ENCODE measurements around the gene RAB3A. TPM values are rescaled to one million over a fixed set of nuclear protein-coding genes. Genes with fewer than 3 reads are reported as not detected.
"Not testable (repeated sequence)": the region's sequence is repeated elsewhere in the genome, so short reads cannot be mapped to it uniquely, and the experiment has no call there.

RAB3A gene
- polyA plus RNA-seq, 3 donors, result 3.4 to 5.1 (median 3.9) TPM

DNA sequence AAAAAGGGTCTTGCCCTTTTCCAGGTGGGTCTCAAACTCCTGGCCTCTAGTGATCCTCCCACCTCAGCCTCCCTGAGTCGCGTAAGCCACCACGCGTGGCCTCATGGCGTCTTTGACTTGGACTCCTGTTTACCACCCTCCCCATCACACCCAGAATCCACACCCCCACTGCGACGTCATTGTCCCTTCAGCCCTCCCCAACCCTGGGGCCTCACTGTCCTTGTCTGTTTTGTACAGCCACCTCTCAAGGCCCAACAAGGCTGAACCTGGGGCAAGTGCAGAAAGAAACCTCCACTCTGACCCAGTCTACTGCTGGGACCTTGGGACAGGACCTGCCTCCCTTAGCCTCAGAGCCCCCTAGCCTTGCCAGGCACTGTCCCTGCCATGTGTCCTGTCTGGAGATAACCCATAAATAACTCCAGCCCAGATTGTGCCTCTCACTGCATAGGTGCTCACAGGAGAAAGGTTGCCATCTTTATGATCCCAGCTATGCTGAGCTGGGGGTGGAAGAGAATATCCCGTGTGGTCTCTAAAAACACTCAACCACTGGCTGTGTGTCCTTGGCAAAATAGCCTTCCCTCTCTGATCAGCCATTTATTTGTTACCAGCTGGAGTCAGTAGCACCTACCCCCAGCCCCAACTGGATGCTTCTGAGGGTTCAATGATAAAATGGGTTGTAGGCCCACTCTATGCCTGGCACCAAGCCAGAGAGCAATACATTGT lies 32.1 kb downstream of the RAB3A start:
- DNase-seq (ENCODE audit: low read depth in 3 of 3, low spot score in 2 of 3), result no peak

DNA sequence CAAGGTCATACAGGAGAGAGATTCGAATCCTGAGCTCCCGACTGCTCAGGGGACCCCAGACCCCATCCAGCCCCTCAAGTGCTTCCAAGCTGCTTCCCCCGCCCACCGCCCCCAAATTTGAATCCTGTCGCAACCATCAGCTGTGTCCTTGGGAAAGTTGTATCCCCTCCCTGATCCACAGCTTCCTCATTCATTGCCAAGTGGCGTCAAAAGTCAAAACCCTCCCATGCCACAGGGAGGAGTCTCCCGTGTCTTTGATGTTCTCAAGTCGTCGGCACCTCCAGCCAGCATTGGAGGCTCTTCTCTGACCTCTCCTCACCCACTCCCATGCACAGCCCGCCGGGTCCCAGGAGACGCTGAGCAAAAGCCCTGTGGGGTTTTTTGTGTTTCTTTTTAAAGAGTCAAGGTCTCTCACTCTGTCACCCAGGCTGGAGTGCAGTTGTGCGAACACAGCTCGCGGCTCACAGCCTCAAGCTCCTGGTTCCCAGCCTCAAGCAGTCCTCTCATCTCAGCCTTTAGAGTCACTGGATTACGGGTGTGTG lies 33.1 kb downstream of the RAB3A start:
- no peak for DNase-seq (ENCODE audit: low read depth in 3 of 3, low spot score in 2 of 3)

DNA sequence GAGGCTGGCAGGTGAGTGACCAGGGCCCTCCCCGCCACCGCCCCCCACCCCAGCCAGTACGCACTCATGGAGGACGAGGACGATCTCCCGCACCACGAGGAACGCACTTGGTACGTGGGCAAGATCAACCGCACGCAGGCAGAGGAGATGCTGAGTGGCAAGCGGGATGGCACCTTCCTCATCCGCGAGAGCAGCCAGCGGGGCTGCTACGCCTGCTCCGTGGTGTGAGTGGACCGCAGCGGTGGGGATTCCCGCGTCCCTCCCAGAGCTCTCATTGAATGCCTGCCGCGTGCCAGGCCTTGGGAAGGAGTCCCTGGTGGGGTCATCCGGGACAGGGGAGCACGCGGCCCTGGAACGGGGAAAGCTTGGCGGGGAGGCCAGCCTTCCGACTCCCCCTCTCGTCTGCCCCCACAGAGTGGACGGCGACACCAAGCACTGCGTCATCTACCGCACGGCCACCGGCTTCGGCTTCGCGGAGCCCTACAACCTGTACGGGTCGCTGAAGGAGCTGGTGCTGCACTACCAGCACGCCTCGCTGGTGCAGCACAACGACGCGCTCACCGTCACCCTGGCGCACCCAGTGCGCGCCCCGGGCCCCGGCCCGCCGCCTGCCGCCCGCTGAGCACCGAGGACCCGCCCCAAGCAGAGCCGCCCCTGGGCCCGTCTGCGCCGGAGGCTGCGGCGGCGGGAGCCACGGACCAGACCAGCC lies 35.0 kb downstream of the RAB3A start:
- no peak for DNase-seq (ENCODE audit: low read depth in 3 of 3, low spot score in 2 of 3)

DNA sequence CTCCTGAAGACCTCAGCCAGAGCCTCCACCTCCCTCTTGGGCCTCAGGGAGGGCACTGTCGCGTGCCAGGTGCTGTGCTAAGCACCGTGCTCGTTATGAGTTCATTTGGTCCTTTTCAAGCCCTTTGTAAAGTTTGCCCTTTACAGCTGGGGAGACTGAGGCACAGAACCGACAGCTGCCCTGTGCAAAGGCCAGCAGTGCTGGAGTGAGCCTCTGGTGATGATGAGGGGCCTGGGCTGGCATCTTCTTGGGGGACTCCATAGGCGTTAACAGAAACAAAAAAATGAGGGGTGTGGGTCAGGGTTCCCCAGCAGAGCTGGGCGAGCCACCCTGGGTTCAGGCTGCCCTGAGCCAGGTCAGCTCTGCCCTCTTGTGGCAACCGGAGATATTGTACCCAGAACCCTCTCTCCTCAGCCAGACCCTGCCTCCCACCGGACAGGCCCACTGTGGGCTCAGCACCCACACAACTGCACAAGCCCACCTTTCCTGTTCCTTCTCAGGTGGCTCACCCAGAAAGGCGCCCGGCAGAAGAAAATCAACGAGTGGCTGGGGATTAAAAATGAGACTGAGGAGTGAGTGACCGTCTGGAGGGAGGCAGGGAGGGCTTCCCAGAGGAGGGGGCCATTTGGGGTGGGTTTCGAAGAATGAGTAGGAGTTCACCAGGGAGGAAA lies 35.7 kb downstream of the RAB3A start:
- no peak for DNase-seq (ENCODE audit: low read depth in 3 of 3, low spot score in 2 of 3)

DNA sequence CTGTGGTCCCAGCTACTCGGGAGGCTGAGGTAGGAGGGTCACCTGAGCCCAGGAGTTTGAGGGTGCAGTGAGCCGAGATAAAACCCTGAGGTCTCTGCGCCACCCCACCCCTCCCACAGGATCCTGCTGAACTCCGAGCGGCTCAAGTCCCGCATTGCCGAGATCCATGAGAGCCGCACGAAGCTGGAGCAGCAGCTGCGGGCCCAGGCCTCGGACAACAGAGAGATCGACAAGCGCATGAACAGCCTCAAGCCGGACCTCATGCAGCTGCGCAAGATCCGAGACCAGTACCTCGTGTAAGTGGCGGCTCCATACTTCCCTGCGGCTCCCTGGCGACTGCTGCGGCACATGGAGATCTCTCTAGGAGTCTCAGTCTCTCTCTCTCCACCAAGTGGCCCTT lies 36.8 kb downstream of the RAB3A start:
- DNase-seq (ENCODE audit: low read depth in 3 of 3, low spot score in 2 of 3), result no peak

DNA sequence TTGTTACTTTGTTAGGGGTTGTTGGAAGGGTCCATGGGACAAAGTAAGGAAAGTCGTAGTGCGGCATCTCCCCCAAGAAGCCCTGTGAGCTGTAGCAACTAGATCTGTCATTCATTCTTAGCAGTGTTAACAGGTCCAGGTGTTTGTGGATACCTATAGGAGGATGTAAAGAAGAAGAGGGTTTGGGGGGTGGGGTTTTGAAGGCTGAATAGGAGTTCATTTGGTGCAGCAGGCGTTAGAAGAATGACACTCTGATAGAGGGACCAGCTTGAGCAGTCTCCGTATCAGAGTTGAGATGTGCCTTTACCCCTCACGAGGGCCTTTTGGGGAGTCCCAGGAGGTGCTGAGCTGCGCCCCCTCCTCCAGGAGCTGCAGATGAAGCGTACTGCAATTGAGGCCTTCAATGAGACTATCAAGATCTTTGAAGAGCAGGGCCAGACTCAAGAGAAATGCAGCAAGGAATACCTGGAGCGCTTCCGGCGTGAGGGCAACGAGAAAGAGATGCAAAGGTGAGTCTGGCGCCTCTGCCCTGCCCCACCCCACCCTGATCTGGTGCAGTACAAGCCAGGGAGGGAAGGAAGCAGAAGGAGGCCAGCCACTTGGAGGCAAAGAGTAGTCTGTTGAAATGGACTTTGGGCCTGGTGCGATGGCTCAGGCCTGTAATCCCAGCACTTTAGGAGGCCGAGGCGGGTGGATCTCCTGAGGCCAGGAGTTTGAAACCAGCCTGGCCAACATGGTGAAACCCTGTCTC lies 37.9 kb downstream of the RAB3A start:
- no peak for DNase-seq (ENCODE audit: low read depth in 3 of 3, low spot score in 2 of 3)

DNA sequence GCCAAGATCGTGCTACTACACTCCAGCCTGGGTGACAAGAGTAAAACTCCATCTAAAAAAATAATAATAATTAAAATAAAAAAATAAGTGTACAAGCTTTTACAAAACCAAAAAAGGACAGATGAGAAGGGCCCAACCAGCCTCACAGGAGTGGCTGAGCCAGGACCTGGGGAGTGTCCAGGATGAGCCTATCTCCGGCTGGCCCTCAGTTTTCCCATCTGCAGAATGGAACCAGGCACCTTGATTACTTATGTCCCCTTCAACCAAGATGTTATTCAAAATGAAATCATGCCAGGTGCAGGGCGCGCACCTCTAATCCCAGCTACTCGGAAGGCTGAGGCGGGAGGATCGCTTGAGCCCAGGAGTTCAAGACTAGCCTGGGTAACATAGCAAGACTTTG lies 39.8 kb downstream of the RAB3A start:
- no peak for DNase-seq (ENCODE audit: low read depth in 3 of 3, low spot score in 2 of 3)

DNA sequence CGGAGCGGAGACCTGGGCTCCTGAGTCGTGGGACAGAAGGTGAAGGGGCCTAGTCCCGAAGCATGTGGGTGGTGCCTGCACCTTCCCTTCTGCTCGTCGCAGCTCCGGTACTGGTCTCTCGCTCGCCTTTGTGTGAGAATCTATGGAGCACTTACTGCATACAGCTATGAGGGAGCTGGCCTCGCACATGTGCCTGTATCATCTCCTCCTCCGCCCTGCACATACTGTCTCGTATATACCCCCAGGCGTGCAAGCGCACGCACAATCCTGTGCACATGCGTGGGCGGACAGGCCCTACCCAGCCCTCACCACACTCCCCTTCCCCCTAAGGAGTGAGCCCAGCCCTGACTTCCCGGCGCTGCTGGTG lies 42.2 kb downstream of the RAB3A start:
- DNase-seq (ENCODE audit: low read depth in 3 of 3, low spot score in 2 of 3), result no peak

DNA sequence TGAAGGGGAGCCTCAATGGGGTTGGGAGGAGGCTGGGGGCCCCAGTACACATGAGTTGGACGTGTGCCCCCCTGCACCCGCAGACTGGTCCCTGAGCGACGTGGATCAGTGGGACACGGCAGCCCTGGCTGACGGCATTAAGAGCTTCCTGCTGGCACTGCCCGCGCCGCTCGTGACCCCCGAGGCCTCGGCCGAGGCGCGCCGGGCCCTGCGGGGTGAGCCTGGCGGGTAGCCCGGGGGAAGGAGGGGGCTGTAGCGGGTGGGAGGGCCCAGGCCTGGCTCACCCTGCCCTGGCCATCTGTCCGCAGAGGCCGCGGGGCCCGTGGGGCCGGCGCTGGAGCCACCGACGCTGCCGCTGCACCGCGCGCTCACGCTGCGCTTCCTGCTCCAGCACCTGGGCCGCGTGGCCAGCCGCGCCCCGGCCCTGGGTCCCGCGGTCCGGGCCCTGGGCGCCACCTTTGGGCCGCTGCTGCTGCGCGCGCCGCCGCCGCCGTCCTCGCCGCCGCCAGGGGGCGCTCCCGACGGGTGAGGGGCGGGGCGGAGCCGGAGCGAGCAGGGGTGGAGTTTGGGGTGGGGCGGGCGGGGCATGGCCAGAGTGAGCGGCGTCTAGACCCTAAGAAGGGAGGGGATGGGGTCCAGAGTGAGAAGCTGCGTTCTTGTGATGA lies 42.7 kb downstream of the RAB3A start:
- no peak for DNase-seq (ENCODE audit: low read depth in 3 of 3, low spot score in 2 of 3)

DNA sequence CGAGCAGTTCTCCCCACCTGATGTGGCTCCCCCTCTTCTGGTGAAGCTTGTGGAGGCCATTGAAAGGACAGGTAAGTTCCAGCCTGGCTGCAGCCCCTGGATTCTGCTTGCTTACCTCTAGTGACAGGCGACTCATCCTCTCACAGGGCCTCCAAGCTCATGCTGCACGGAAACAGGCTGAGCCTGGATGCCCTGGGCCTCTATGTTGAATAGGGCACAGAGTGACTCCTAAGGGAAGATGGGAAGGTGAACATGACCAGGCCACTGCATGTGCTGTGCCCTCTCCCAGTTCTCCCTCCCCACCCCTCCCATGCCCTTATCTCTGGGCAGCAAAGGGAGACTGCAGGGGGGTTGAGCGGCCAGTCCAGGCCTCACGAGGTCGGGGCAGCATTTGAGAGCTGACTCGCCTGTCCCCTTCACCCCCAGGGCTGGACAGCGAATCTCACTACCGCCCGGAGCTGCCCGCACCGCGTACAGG lies 43.3 kb downstream of the RAB3A start:
- no peak for DNase-seq (ENCODE audit: low read depth in 3 of 3, low spot score in 2 of 3)

DNA sequence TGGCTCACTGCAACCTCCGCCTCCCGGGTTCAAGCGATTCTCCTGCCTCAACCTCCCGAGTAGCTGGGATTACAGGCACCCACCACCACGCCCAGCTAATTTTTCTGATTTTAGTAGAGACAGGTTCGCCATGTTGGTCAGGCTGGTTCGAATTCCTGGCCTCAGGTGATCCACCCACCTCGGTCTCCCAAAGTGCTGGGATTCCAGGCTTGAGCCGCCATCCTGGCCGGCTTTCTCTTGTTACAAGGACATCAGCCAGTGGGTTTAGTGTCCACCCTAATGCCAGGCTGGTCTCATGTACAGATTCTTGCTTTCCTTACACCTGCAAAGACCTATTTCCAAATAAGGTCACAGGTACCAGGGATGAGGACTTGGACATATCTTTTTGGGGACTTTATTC lies 44.0 kb downstream of the RAB3A start:
- DNase-seq (ENCODE audit: low read depth in 3 of 3, low spot score in 2 of 3), result no peak

DNA sequence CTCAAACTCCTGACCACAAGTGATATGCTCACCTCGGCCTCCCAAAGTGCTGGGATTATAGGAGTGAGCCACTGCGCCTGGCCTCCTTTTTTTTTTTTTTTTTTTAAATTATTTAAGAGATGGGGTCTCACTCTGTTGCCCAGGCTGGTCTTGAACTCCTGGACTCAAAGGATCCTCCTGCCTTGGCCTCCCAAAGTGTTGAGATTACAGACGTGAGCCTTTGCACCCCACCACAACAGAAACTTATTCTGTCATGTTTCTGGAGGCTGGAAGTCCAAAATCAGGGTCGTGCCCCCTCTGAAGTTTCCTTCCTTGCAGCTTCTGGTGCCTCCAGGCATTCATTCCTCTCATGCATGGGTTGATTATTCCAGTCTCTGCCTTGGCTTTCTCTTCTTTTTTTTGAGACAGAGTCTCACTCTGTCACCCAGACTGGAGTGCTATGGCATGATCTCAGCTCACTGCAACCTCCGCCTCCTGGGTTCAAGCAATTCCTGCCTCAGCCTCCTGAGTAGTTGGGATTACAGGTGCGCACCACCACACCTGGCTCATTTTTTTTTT lies 44.7 kb downstream of the RAB3A start:
- not testable (repeated sequence) for DNase-seq (ENCODE audit: low read depth in 3 of 3, low spot score in 2 of 3)

DNA sequence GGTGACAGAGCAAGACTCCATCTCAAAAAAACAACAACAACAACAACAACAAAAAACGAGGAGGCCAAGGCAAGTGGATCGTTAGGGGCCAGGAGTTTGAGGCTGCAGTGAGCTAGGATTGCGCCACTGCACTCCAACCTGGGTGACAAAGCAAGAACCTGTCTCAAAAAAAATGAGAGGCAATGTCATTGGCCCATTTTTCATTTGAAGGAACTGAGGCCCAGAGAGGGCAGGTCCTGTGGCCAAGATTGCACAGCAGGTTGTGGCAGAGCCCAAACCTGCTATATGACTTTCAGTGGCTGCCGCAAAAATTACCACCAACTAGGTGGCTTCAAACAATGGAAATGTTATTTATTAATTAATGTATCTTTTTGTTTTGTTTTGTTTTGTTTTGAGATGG lies 45.4 kb downstream of the RAB3A start:
- no peak for DNase-seq (ENCODE audit: low read depth in 3 of 3, low spot score in 2 of 3)

DNA sequence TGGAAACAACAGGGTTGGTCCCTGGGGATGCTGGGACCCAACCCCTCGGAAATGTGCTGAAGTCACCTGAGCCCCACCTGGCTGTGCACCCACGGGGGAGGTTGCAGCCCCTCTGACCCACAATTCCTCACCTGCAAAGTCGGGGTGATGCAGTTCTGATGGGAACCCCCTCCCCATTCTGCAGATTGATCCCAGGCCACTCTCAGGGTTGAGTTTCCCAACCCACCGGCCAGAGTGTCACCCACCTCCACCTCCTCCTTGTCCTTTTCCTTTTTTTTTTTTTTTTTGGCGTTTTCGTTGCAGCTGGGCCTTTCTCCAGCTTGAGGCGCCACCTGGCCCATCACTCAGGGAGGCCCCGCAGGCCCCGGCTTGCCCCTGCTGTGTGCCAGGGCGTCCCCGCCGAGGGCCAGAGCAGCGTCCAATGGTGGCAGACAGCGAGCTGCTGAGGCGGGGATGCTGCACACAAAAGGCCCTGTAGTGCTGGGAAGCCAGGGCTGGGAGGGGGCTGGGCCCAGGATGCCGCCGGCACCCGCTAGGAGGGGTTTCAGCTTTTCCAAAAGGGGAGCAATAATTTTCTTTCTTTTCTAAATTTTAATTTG lies 46.3 kb downstream of the RAB3A start:
- DNase-seq (ENCODE audit: low read depth in 3 of 3, low spot score in 2 of 3), result no peak

DNA sequence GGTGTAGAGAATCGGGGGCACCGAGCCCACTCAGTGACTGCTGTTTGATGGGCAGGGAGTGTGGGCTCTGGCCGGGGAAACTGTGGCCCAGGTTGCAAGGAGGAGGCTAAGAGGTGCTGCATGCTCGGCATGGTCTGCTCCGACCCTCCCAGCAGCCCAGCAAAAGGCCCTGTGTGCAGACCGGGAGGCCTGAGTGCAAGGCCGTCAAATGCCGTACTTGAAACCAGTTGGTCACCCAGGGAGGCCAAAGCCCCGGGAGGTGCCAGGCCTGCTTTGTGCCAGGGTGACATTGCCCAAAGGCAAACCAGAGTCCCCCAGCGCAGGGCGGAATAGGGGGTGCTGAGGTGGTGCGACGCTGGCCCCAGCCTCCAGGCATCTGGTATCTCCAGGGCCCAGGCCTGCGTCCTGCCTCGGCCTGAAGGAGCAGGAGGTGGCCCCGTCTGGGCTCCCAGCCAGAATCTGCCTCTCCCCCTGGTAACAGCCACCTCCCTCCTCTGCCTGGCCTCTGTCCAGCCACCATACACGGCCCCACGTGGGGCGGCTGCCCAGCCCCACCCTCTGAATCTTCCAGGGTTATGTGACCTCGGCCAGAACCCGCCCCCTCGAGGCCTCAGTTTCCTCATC lies 46.9 kb downstream of the RAB3A start:
- DNase-seq (ENCODE audit: low read depth in 3 of 3, low spot score in 2 of 3), result no peak

DNA sequence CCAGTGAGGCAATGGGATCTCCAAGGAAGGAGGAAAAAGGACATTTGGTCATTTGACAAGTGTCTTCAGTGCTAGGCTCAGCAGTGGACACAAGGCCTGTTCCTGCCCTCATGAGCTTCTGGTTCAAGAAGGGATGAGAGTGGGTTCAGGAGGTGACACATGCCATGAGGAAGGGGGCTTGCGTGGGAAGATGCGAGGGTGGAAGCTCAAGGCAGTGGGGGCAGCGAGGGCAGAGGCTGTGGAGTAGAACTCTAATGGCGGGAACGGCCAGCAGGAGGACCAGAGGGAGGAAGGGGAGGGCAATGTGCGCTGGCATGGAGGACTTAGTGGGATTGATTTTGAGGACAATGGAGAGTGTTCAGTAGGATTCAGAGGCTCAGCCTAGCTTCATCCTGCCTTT lies 47.6 kb downstream of the RAB3A start:
- no peak for DNase-seq (ENCODE audit: low read depth in 3 of 3, low spot score in 2 of 3)

DNA sequence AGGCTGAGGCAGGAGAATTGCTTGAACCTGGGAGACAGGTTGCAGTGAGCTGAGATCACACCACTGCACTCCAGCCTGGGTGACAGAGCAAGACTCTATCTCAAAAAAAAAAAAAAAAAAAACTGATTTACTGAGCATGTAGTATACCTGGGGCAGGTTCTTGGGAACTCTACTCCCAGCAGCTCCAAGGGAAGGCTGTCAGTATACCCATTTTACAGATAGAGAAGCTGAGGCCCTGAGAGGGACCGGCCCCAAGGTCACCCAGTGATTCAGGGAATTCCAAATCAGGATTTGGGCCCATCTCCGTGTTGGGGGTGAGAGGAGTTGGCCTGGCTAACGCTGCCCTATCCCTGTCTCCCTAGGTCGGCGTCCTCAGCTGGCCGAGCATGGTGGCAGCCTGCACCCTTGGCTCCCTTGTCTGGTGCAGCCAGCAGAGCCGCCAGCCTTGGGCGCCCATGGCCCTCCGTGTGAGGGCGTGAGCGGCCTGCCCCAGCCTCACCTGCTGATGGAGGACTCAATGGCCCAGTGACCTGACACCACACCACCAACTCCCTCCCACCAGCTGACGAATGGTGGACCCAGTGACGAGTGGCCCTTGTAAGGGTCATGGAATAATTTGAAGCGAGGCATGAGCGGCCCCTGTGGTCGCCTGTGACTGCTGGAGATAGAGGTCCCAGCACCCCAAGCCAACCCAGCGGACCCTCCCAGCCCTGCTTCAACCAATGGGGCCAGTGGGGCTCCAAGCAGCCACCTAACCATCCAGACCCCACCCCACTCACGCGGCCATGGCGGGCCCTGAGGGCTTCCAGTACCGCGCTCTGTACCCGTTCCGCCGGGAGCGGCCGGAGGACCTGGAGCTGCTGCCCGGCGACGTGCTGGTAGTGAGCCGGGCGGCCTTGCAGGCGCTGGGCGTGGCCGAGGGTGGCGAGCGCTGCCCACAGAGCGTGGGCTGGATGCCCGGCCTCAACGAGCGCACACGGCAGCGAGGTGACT lies 48.5 kb downstream of the RAB3A start:
- DNase-seq (ENCODE audit: low read depth in 3 of 3, low spot score in 2 of 3), result no peak

DNA sequence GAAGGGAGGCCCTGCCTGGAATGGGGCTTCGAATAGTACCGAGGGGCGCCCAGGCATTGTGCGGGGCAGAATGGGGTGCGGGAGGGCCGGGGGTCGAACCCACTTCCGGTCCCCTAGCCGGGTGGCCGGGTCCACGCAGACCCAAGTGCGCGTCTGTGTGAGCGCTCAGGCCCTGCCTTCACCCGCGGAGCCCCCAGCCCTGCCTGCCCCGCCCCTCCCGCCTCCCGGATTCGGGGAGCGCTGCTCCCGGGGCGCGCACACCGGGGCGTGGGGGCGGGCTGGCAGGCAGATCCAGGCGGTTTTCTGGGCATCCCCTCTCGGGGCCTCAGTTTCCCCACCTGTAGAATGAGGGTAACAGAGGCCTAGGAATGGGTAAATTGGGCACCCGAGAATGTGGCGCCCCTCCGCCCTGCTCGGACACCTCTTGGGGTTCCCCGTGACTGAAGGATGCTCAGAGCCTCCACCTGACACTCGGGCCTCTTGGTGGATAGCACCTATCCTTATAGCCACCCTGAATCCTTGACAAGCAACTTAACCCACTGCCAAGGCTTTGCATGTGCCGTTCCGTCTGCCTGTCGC lies 50.2 kb downstream of the RAB3A start:
- DNase-seq (ENCODE audit: low read depth in 3 of 3, low spot score in 2 of 3), result no peak
